Activated T-cell treated with anti-CD3 and anti-CD28 coated beads for 24 hours (primary cell): ENCODE measurements around the gene MEIS1.

Experiments
- DNase-seq: peaks from one replicate; pipeline ENCODE4 v3.0.0-alpha.2; 2020; ENCODE audit warnings: low read depth

The MEIS1 gene

GRCh38 chr2:66508484-66509071 lies 73.7 kb downstream of the MEIS1 start:
- DNase-seq: no peak

GRCh38 chr2:66509326-66509811 lies 74.4 kb downstream of the MEIS1 start:
- DNase-seq: no peak

DNA sequence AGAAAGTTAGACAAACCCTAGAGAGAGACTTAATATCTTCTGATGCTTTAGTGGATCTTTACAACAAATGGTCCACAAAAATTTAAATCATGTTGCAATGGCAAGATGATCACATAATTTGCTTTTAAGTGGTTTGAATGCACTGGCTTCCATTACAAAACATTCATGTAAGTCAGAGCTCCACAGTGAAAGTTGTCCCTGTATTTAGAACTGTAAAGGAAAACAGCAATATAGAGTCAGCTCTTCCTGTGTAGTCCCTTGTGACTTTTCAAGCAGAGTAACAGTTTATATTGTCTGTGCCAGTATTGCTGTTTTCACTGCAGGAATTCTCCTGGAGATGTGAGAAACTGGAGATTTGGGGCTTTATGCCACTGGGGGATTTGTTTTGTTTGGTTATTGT lies 77.7 kb downstream of the MEIS1 start:
- no peak for DNase-seq

DNA sequence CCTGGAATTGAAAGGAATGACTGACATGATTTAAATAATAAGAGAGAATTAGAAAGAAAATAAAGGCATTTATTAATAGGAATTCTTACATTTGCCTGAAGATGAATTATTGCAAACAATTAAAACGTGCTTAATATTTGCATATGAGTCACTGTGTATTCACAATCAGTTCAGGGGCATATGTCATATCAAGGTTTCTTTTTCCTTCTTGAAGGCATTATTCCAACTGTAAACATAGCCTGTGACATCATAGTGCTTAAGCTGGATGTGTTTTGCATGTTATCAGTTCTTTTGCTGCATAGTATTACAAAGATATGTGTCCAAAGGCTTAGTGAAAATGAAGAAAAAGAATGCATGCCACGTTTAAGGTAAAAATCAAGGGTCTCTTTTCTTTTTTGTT lies 80.8 kb downstream of the MEIS1 start:
- no peak for DNase-seq

- DNase-seq: no peak
Measured at GRCh38 chr2:66516499-66516898, 81.6 kb downstream of the MEIS1 start.

DNA sequence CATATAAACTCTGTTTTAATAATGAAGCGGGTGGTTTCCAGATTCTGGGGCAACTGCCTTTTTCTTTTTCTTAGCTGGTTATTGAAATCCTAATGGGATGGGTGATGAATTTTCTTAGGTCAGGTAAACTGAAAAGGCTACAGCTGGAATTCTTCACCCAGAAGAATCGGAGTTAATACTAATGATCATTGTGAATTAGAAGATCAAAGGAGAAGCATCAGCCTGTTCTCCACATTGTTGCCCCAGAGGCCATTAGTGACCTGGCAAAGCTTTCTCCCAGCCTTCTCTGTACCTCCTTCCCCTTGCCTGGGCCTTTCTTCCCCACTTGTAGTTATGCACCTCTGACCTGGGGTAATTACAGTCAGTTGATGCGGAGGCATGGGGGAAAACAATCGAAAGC lies 82.8 kb downstream of the MEIS1 start:
- no peak for DNase-seq

DNA sequence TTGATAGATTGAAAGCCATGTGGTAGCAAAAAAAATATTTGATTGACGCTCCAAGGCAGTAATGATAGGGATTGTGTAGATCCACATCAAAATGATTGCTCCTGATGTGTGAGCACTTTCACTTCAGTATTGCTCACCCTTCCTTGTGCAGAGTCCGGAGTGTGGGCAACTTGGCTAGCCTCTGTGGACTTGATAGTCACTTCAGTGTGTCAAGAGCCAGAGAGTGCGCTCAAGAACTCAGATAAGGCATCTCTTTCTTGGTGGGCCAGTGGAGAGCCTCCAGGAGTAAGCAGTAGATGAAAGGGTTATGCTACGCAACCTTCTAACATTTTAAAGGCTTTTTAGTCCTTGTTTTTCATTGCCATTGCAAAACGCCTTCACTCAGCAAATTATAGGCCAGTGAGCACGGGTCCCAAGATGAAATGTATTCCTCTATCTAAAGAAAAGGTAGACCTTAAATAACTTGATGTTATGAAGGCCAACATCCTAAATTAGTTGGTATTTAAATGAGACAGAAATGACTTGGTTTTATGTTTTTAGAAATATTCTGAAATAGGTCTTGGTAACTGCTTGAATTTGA lies 84.4 kb downstream of the MEIS1 start:
- no peak for DNase-seq

- DNase-seq: no peak
Measured at GRCh38 chr2:66521291-66521922, 86.5 kb downstream of the MEIS1 start.

DNA sequence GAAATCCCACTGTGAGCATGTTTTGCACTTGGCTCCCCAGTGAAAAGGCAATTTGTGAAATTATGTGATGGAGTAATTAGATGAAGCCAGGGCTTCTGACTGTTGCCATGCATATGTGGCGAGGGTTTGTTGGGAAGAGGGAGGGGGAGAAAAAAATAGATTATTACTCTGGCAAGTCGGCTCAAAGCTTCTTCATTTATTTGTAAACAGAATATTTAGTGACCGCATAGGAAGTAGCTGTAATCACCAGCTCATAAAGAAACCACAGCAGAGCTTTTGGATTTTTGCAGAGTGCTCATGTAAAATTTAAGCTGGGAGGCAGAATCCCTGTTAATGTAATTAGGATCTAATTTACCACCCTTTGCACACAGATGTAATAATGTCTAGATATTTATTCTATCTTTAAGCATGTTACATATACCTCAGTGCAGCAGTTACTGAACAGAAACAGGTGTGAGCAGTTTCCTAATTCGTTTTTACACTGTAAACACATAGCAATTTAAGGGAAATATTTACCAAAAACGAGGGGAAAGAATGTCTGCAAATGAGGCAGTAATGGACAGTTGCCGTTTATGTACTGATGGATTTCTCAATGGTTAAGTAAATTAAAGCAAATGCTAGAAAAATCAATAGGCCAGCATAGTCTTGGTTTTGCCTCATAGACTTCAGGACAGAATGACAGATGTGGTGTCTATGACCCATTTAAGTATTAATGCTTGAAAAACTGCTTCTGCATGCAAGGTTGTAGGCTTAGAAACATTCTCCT lies 87.9 kb downstream of the MEIS1 start:
- no peak for DNase-seq

- no peak for DNase-seq
Measured at GRCh38 chr2:66523377-66523969, 88.5 kb downstream of the MEIS1 start.

GRCh38 chr2:66523990-66524389 lies 89.1 kb downstream of the MEIS1 start:
- DNase-seq: no peak

DNA sequence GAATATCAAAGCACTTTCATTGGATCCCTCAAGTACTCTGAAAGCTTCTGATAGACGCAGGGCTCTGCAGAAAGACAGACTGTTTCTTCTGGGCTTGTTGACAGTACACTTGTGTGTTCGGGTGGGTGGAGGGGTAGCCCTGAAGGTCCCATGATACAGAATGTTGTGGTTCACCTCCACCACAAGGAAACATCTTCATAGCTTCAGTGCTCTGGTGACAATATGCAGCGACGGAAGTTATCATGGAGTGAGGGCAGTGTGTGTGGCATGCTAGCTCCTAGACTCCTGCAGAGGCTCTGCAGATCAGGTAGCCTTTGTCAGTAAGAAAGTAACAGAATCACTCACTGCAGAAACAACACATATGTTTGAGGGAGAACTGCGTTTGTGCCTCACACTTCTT lies 90.7 kb downstream of the MEIS1 start:
- no peak for DNase-seq

DNA sequence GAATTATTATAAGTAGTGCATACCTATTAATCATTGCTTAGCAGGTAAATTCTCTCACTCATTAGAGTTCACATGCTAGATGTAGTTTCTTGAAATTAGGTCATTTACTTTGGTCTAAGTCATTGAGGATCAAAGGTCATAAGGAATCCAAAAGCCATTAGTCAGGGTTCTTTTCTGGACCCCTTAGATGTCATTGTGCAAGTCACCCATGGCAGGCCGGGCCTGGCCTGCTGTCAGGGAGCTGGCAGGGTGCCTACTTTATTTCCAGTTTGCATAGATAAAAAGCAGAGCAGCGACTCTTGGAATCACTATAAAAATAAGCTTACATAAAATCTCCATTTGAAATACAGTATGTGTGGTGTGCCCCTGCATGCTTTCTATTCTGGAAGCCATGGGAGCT lies 91.3 kb downstream of the MEIS1 start:
- DNase-seq: no peak

DNA sequence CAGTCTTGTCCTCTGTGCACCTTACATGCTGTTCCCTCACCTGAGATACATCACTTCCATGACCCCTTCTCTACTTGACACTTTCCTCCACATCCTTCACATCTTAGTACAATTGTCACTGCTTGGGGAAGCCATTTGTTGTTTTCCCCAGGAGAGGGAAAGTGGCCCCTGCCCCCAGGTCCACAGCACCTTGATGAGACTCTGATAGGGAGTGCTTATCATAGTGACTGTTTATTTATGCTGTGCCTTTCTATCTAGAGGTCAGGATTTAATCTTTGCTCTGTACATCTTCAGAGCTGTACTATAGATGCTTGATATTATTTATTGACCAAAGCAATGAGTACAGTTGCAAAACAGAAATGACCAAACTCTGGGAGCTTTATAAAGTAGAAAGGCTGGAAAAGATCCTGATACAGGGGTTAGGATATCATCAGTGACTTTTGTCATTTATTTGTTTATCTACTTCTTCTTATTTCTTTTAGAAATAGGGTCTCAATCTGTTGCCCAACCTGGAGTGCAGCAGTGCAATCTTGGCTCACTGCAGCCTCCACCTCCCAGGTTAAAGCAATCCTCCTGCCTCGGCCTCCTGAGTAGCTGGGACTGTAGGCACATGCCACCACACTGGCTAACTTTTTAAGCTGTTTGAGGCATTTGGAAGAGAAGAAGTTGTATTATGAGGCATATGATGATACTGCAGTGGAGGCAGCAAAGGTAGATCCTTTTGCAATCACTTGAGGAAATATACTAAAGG lies 94.2 kb downstream of the MEIS1 start:
- no peak for DNase-seq

- no peak for DNase-seq
Measured at GRCh38 chr2:66530651-66531050, 95.7 kb downstream of the MEIS1 start.

- DNase-seq: no peak
Measured at GRCh38 chr2:66531155-66531554, 96.2 kb downstream of the MEIS1 start.

- no peak for DNase-seq
Measured at GRCh38 chr2:66531567-66531966, 96.6 kb downstream of the MEIS1 start.

GRCh38 chr2:66532972-66533868 lies 98.3 kb downstream of the MEIS1 start:
- no peak for DNase-seq

DNA sequence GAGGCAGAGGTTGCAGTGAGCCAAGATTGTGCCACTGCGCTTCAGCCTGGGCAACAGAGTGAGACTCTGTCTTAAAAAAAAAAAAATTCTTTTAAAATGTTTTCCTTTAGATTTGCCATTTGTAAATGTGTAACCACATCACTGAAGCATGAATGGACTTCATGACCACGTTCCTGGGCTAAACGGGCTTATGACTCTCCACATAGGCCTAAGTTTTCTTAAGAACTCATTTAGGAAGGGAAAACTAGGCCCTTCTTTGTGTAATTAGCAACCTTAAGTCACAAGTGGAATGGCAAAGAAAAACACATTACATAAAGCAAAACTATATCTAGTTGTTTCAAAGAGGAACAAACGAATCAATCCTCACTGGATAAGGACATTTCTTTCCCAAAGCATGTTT lies 99.5 kb downstream of the MEIS1 start:
- DNase-seq: no peak

- DNase-seq: no peak
Measured at GRCh38 chr2:66535574-66536289, 100.8 kb downstream of the MEIS1 start.
